Measurements from ENCODE around the gene PTPRD. TPM values are rescaled to one million over a fixed set of nuclear protein-coding genes. Genes with fewer than 3 reads are reported as not detected.
"Not testable (repeated sequence)": the region's sequence is repeated elsewhere in the genome, so short reads cannot be mapped to it uniquely, and the experiment has no call there.

Gene PTPRD
- total RNA-seq, 1 donor from 2014 or later = 197 TPM

- no peak for DNase-seq (ENCODE audit: extremely low spot score, unreplicated experiment)
- no peak for TF ChIP-seq CTCF (conservative IDR thresholded peaks at IDR 0.05)
- Mint-ChIP-seq H3K27ac (no peak overlapping the region), H3K27me3 (no peaks in the 10 kb centered on the region), H3K36me3 (no peaks in the 10 kb centered on the region), H3K9me3 (no peaks in the 10 kb centered on the region), H3K4me1 (ENCODE audit: unreplicated experiment) (peaks cover 20% of the 10 kb centered on the region), H3K4me3 (no peak overlapping the region)
Measured at GRCh38 chr9:8701904-8702303, 1910.9 kb downstream of the PTPRD start.

GRCh38 chr9:8697565-8697964, 1915.2 kb downstream of the PTPRD start:
- not testable (repeated sequence) for H3K36me3 Mint-ChIP-seq

GRCh38 chr9:8696516-8696915, 1916.3 kb downstream of the PTPRD start:
- no peaks in the 10 kb centered on the region for H3K36me3 Mint-ChIP-seq

More at GRCh38 chr9:8697565-8697964, 1915.2 kb downstream of the PTPRD start:
- not testable (repeated sequence) for H3K27me3 Mint-ChIP-seq; H3K27ac Mint-ChIP-seq; H3K9me3 Mint-ChIP-seq; H3K4me3 Mint-ChIP-seq; DNase-seq (ENCODE audit: extremely low spot score, unreplicated experiment)
- peaks cover 19% of the 10 kb centered on the region for H3K4me1 Mint-ChIP-seq (ENCODE audit: unreplicated experiment)

GRCh38 chr9:8694983-8695588, 1917.7 kb downstream of the PTPRD start:
- no peak for TF ChIP-seq CTCF (conservative IDR thresholded peaks at IDR 0.05)
- Mint-ChIP-seq H3K9me3 (no peaks in the 10 kb centered on the region), H3K27ac (no peak overlapping the region), H3K4me3 (no peak overlapping the region), H3K27me3 (no peaks in the 10 kb centered on the region), H3K36me3 (no peaks in the 10 kb centered on the region), H3K4me1 (ENCODE audit: unreplicated experiment) (peaks cover 8% of the 10 kb centered on the region)
- DNase-seq (ENCODE audit: extremely low spot score, unreplicated experiment) = no peak

More at GRCh38 chr9:8696516-8696915, 1916.3 kb downstream of the PTPRD start:
- no peak overlapping the region for H3K27ac Mint-ChIP-seq
- H3K27me3 Mint-ChIP-seq = no peaks in the 10 kb centered on the region
- no peak overlapping the region for H3K4me3 Mint-ChIP-seq
- DNase-seq (ENCODE audit: extremely low spot score, unreplicated experiment) = no peak
- no peaks in the 10 kb centered on the region for H3K9me3 Mint-ChIP-seq
- H3K4me1 Mint-ChIP-seq (ENCODE audit: unreplicated experiment) = peaks cover 12% of the 10 kb centered on the region
- no peak for TF ChIP-seq CTCF (conservative IDR thresholded peaks at IDR 0.05)

- Mint-ChIP-seq H3K4me1 (ENCODE audit: unreplicated experiment) (peaks cover 7% of the 10 kb centered on the region), H3K9me3 (no peaks in the 10 kb centered on the region), H3K36me3 (peaks cover 3% of the 10 kb centered on the region), H3K27me3 (no peaks in the 10 kb centered on the region), H3K4me3 (no peak overlapping the region), H3K27ac (no peak overlapping the region)
- DNase-seq (ENCODE audit: extremely low spot score, unreplicated experiment) = no peak
- no peak for TF ChIP-seq CTCF (conservative IDR thresholded peaks at IDR 0.05)
Measured at GRCh38 chr9:8693464-8693863, 1919.3 kb downstream of the PTPRD start.

- Mint-ChIP-seq H3K27ac (no peak overlapping the region), H3K27me3 (no peaks in the 10 kb centered on the region)
Measured at GRCh38 chr9:8686516-8686915, 1926.3 kb downstream of the PTPRD start.

More at GRCh38 chr9:8686516-8686915, 1926.3 kb downstream of the PTPRD start:
- H3K9me3 Mint-ChIP-seq = no peaks in the 10 kb centered on the region
- DNase-seq (ENCODE audit: extremely low spot score, unreplicated experiment) = no peak
- no peaks in the 10 kb centered on the region for H3K4me1 Mint-ChIP-seq (ENCODE audit: unreplicated experiment)
- H3K36me3 Mint-ChIP-seq = peaks cover 3% of the 10 kb centered on the region
- no peak for TF ChIP-seq CTCF (conservative IDR thresholded peaks at IDR 0.05)
- H3K4me3 Mint-ChIP-seq = no peak overlapping the region
